Measurements from ENCODE around the gene FOXK1.
"Not testable (repeated sequence)": the region's sequence is repeated elsewhere in the genome, so short reads cannot be mapped to it uniquely, and the experiment has no call there.

The FOXK1 gene

GRCh38 chr7:4663239-4664018 is 18.7 kb upstream of the FOXK1 start:
- no peak overlapping the region for H3K27ac ChIP-seq
- ChIA-PET CTCF (interaction anchor here (0.6 to 0.7 kb wide), 4 partner anchors 10 to 1776 kb away, joined by 3 to 4 read pairs (median 4); no protein-coding TSS in a partner anchor), POLR2A (ENCODE audit: low non-redundant PET) (no interaction called here)
- TF ChIP-seq CTCF (conservative IDR thresholded peaks at IDR 0.05; ENCODE audit: low read depth): no peak
- no peak for DNase-seq (ENCODE audit: low spot score)

- no peak for TF ChIP-seq CTCF (conservative IDR thresholded peaks at IDR 0.05; ENCODE audit: low read depth)
- no peak for DNase-seq (ENCODE audit: low spot score)
- H3K27ac ChIP-seq: no peak overlapping the region; the same call in 1 of the 2 replicates
- ChIA-PET CTCF (no interaction called here), POLR2A (ENCODE audit: low non-redundant PET) (no interaction called here)
Observed at GRCh38 chr7:4665661-4666060, 16.4 kb upstream of the FOXK1 start.

- ChIA-PET POLR2A (ENCODE audit: low non-redundant PET) (no interaction called here), CTCF (interaction anchor here (0.6 kb wide), 1 partner anchor 14 kb away, joined by 5 read pairs; no protein-coding TSS in a partner anchor)
- no peak for TF ChIP-seq CTCF (conservative IDR thresholded peaks at IDR 0.05; ENCODE audit: low read depth)
- H3K27ac ChIP-seq: no peak overlapping the region
- no peak for DNase-seq (ENCODE audit: low spot score)
Observed at GRCh38 chr7:4667776-4668509, 14.2 kb upstream of the FOXK1 start.

- ChIA-PET CTCF (no interaction called here), POLR2A (ENCODE audit: low non-redundant PET) (no interaction called here)
- no peak for DNase-seq (ENCODE audit: low spot score)
- no peak overlapping the region for H3K27ac ChIP-seq
- TF ChIP-seq CTCF (conservative IDR thresholded peaks at IDR 0.05; ENCODE audit: low read depth): no peak
Observed at GRCh38 chr7:4668510-4668847, 13.6 kb upstream of the FOXK1 start.

GRCh38 chr7:4670791-4671190 is 11.3 kb upstream of the FOXK1 start:
- CTCF ChIA-PET: no interaction called here
- H3K27ac ChIP-seq: no peak overlapping the region
- POLR2A ChIA-PET (ENCODE audit: low non-redundant PET): no interaction called here
- DNase-seq (ENCODE audit: low spot score): no peak
- no peak for TF ChIP-seq CTCF (conservative IDR thresholded peaks at IDR 0.05; ENCODE audit: low read depth)

GRCh38 chr7:4675771-4676367 is 6.2 kb upstream of the FOXK1 start:
- no peak for TF ChIP-seq CTCF (conservative IDR thresholded peaks at IDR 0.05; ENCODE audit: low read depth)
- ChIA-PET CTCF (interaction anchor here (0.7 to 0.8 kb wide), 2 partner anchors 22 to 59 kb away, joined by 4 read pairs; no protein-coding TSS in a partner anchor), POLR2A (ENCODE audit: low non-redundant PET) (no interaction called here)
- no peak overlapping the region; the same call in 1 of the 2 replicates for H3K27ac ChIP-seq
- DNase-seq (ENCODE audit: low spot score): peak; percentile 52

- CTCF ChIA-PET: interaction anchor here (0.6 kb wide), 1 partner anchor 41 kb away, joined by 3 read pairs; no protein-coding TSS in a partner anchor
- DNase-seq (ENCODE audit: low spot score); H3K27ac ChIP-seq; POLR2A ChIA-PET (ENCODE audit: low non-redundant PET): not testable (repeated sequence)
Observed at GRCh38 chr7:4677518-4677917, 4.6 kb upstream of the FOXK1 start.

Measured in RWPE1 (cell line).